CD4-positive, alpha-beta T cell treated with Interleukin-12 subunit alpha and Interleukin-12 subunit beta, for 1 hour (primary cell): ENCODE results near the gene WDR45B.

ENCODE experiments used
- DNase-seq: peaks from one replicate; pipeline ENCODE4 v3.0.0-alpha.2; 2020

Gene WDR45B

GRCh38 chr17:82648165-82648668 lies at the start of gene WDR45B:
TSS of gene WDR45B (minus strand) at chr17:82648444. CDS start at chr17:82648340, 104 bp downstream.
- peak; percentile 89 for DNase-seq

GRCh38 chr17:82697808-82698064 lies 49.5 kb upstream of the WDR45B start:
- DNase-seq, result no peak

- DNase-seq, result peak; percentile 12
Observed at GRCh38 chr17:82696916-82697807, 48.9 kb upstream of the WDR45B start.

GRCh38 chr17:82696259-82696658 lies 48.0 kb upstream of the WDR45B start:
- no peak for DNase-seq

GRCh38 chr17:82694647-82695046 lies 46.4 kb upstream of the WDR45B start:
- no peak for DNase-seq

GRCh38 chr17:82693168-82693867 lies 45.1 kb upstream of the WDR45B start:
- no peak for DNase-seq

- DNase-seq, result no peak
Observed at GRCh38 chr17:82692268-82692667, 44.0 kb upstream of the WDR45B start.

GRCh38 chr17:82691714-82692113 lies 43.5 kb upstream of the WDR45B start:
- no peak for DNase-seq

GRCh38 chr17:82690786-82691489 lies 42.7 kb upstream of the WDR45B start:
- no peak for DNase-seq

GRCh38 chr17:82689077-82689476 lies 40.8 kb upstream of the WDR45B start:
- DNase-seq, result no peak

- DNase-seq, result no peak
Observed at GRCh38 chr17:82687871-82688270, 39.6 kb upstream of the WDR45B start.

- DNase-seq, result no peak
Observed at GRCh38 chr17:82687375-82687861, 39.2 kb upstream of the WDR45B start.

- DNase-seq, result no peak
Observed at GRCh38 chr17:82686366-82687324, 38.4 kb upstream of the WDR45B start.

GRCh38 chr17:82685291-82685690 lies 37.0 kb upstream of the WDR45B start:
- DNase-seq, result no peak

- no peak for DNase-seq
Observed at GRCh38 chr17:82684228-82684841, 36.1 kb upstream of the WDR45B start.

GRCh38 chr17:82683534-82683933 lies 35.3 kb upstream of the WDR45B start:
- no peak for DNase-seq

- DNase-seq, result no peak
Observed at GRCh38 chr17:82681547-82681946, 33.3 kb upstream of the WDR45B start.

GRCh38 chr17:82679586-82680465 lies 31.6 kb upstream of the WDR45B start:
- DNase-seq, result no peak

- no peak for DNase-seq
Observed at GRCh38 chr17:82678265-82678891, 30.1 kb upstream of the WDR45B start.

GRCh38 chr17:82677353-82677925 lies 29.2 kb upstream of the WDR45B start:
- no peak for DNase-seq
